Fibroblast of pulmonary artery (primary cell): ENCODE data around the gene CNTFR.
A peak's percentile ranks its signal among the peaks of the same experiment; 100 is the strongest.

Source experiments
- DNase-seq: peaks from one replicate; pipeline ENCODE4 v3.0.0-alpha.2; 2010; ENCODE audit warnings: low read depth
- H3K4me3 ChIP-seq: replicated peaks from 2 replicates; pipeline ENCODE4 v1.5.1; 2011; ENCODE audit warnings: low read depth, mild to moderate bottlenecking, control low read depth, low read length, moderate library complexity
- TF ChIP-seq, protein P1 (sequence below): IDR thresholded peaks from 2 replicates; pipeline ENCODE4 v1.5.1; 2011; ENCODE audit warnings: mild to moderate bottlenecking, control low read depth, low read length, inconsistent platforms; ENCODE audit errors: missing control alignments

Gene CNTFR

DNA sequence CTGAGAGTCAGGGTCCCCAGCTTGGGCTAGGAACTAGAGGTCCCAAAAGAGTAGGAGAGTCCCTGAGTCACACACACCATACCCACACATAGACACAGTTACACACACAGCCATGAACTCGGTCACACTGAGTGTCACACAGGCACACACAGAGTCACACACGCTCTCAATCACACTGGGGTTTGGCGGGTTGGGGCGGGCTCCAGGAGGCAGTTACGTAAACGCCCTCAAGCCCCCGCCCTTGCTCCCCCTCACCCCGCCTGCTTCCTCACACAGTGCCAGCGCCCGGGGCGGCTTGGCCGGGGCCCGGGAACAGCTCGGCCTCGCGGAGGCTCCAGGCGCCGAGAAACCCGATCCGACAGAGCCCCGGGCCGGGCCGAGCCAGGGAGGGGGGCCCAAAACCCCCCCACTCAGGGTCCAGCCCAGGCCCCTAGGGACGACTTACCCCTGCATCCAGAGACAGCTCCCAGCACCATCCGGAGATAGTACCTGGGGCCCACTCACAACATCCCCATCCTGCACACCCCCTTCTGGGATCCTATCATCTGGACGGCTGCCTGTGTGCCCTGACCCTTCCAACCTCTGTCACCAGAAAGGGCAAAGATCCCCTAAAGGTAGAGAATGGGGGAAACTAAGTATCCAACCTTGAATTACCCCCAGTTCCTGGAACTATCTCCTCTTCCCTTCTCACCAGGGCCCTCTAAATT is 3.5 kb upstream of the CNTFR start:
- no peak overlapping the region for H3K4me3 ChIP-seq
- DNase-seq, result no peak
- TF ChIP-seq, protein P1, sequence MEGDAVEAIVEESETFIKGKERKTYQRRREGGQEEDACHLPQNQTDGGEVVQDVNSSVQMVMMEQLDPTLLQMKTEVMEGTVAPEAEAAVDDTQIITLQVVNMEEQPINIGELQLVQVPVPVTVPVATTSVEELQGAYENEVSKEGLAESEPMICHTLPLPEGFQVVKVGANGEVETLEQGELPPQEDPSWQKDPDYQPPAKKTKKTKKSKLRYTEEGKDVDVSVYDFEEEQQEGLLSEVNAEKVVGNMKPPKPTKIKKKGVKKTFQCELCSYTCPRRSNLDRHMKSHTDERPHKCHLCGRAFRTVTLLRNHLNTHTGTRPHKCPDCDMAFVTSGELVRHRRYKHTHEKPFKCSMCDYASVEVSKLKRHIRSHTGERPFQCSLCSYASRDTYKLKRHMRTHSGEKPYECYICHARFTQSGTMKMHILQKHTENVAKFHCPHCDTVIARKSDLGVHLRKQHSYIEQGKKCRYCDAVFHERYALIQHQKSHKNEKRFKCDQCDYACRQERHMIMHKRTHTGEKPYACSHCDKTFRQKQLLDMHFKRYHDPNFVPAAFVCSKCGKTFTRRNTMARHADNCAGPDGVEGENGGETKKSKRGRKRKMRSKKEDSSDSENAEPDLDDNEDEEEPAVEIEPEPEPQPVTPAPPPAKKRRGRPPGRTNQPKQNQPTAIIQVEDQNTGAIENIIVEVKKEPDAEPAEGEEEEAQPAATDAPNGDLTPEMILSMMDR, result no peak

DNA sequence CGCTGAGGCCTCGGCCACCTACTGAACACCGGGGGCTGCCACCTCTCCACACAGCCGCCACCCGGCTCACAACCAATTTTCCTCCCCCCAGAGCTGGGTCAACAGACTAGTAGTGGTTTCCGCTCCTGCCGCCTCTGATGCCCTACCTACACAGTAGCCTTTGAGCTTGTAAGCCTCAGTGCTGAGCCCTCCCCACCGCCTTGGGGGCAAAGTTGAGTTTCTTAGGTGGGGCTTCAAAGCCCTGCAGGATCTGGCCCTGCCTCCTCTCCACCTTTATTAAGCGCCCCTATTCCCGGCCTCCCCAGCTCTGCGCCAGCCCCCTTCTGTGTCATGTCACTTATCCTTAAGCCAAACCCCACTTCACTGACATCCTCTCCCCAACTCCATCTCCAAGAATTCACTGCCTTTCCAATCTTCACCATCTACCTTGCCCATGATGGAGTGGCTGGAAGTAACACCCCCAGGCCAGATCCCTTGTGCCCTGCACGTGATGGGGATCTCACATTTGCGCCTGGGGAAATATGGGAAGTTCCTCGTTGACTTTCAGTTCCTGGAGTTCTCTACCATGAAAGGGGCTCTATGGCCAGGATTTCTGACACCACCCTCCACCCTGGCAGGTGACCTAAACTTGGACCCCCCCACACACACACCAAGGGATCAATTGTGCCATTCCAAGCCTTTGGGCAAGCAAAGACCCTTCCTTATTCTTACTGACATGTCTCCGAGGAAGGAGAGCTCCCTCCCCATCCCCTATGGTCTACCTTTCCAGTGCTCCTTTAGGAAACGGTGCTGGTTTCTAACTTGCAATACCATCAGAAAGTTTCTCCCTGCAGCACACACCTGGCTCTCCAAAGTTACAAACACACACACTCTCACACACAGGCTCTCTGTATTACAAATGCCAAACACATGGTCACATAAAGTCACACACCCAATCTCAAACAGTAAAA is 2.7 kb upstream of the CNTFR start:
- no peak overlapping the region for H3K4me3 ChIP-seq
- TF ChIP-seq, protein P1, result no peak
- DNase-seq, result no peak

DNA sequence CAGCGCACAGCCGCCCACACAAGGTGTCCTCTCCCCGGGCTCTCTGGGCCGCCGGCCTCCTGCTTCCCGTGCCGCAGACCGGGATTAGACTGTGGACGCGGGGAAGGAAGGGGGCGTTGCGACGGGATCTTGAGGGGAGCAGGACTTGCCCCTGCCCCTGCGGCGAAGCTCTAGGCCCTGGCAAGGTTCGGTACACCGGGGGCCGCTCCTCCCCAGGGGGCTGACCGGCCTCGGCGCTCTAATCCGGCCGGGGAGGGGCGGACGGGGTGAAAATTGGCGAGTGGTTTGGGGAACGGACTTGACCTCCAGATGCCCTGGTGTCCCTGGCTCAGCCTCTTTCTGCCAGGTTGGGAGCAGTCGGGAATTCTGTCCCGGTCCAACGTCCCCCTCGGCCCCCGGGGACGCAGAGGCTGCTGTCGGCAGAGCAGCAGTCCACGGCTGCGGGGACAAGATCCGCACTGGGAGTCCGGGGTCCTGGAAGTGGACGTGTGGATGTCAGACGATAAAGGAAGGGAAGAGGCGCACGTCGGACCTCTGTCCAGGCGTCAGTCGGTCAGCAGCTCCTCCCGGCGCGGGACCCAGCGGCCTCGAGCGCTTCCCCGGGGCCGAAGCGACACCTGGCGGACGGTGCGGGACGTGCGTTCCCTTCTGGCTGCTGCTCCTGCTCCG is 1.9 kb upstream of the CNTFR start:
- TF ChIP-seq, protein P1, result peak; percentile 77
- H3K4me3 ChIP-seq, result no peak overlapping the region
- DNase-seq, result peak; percentile 80

DNA sequence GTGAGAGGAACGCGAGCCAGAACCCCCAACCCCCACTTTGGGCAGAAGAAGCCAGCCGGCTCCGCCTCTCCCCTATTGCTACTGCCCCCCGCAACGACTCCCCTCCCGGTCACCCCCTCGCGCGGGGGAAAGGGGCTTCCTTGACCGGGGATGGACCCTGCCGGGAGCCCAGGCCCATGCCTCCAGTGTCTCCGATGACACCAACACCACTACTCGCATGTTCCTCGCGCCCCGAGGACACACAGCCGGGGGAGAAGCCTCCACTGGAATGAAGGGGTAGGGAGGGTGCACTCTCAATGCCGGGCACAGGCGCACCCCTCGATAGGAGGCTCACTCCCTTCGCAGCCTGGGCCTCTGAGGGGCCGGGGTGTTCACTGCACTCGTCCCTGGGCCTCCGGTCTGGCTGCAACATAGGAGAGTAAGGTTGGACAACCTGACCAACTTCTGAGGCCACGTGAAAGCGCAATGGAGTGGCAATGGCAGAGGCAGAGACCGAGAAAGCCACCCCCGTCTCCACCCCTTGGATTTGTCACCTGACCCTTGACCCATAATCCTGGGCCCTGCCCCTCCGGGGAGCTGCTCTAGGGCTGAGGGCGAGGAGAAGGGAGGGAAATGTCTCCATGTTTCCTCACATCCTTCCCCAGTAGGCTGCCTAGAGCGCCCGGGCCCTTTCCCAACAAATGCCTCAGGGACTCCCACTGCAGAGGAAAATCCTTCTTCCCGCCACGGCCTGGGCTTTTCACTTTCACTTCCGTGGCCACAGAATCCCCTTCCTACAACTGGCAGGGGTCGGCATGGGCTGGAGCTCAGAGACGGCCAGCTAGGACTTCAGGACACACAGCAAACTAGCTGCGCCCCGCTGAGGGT is 1.1 kb upstream of the CNTFR start:
- H3K4me3 ChIP-seq, result no peak overlapping the region
- DNase-seq, result peak; percentile 20

DNA sequence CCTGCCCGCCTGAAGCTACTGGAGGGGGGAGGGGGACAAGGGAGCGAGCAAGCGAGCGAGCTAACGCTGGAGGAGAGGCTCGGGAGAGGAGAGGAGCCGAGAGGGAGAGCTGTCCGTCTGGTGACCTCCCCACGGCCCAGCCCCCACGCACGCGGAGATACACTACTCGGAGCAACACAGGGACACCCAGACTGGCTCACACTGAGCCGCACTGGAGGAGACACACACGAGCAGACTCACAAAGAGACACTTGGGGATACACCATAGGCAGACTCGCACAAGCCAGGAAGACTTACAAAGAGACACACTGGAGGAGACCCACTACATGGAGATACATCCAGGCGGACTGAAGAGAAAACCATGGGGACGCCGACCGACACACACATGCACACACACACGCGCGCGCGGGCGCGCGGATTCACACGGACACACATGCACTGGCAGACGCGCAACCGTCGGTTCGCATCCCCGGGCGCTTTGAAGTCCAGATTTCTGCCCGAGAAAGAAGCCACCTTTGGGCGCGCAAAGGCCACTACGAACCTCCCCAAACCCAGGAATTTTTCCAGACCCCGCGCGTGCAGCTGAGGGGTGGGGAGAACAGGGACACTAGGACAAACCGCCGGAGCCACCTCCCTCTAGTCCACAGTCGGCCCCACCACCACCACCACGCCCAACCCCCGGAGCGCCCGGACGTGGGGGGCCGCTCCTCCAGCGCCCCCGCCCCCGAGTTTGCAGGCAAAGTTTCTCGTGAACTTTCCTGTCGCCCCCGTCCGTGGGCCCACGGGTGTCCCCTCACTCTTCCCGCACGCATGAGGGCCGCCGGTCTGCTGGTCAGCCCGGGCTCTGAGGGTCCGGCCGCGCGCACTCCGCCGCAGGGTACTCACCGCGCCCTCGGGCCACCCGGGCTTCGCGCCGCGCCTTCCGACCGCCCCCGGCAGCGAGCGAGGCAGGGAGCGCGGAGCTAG is 571 bp downstream of the CNTFR start:
- H3K4me3 ChIP-seq, result no peak overlapping the region

More for the DNA sequence above, 1.1 kb upstream of the CNTFR start:
- TF ChIP-seq, protein P1, result no peak

More for the DNA sequence above, 571 bp downstream of the CNTFR start:
- DNase-seq, result no peak
- TF ChIP-seq, protein P1, result no peak
